BLaER1 treated with 17β-estradiol and CSF1 and Interleukin-3, amounts not matched to agents 10 nM and 100 nM (cell line): Measurements from ENCODE around the gene RNF13.
"Not testable (repeated sequence)": the region's sequence is repeated elsewhere in the genome, so short reads cannot be mapped to it uniquely, and the experiment has no call there.

ENCODE experiments used
- H3K27ac ChIP-seq, 11 experiments: shearing (Covaris generic); formaldehyde crosslinking; 2 replicates each; pipeline ENCODE4 v1.8.1; 2022
- H3K27me3 ChIP-seq, 11 experiments: shearing (Covaris generic); formaldehyde crosslinking; 2 replicates each; pipeline ENCODE4 v1.8.1; 2022
- H3K36me3 ChIP-seq, 11 experiments: shearing (Covaris generic); formaldehyde crosslinking; 2 replicates each; pipeline ENCODE4 v1.8.1; 2022
- H3K4me1 ChIP-seq, 10 experiments: shearing (Covaris generic); formaldehyde crosslinking; 2 replicates each; pipeline ENCODE4 v1.8.1; 2022
- H3K4me2 ChIP-seq, 11 experiments: shearing (Covaris generic); formaldehyde crosslinking; 2 replicates each; pipeline ENCODE4 v1.8.1; 2022
- H3K4me3 ChIP-seq, 10 experiments: shearing (Covaris generic); formaldehyde crosslinking; 2 replicates each; pipeline ENCODE4 v1.8.1; 2022
- H3K9ac ChIP-seq, 11 experiments: shearing (Covaris generic); formaldehyde crosslinking; 2 replicates each; pipeline ENCODE4 v1.8.1; 2022
- H3K9me3 ChIP-seq, 11 experiments: shearing (Covaris generic); formaldehyde crosslinking; replicated peaks in 1 of 11; 2 replicates each; pipeline ENCODE4 v1.8.1; 2022
- H4K20me1 ChIP-seq, 11 experiments: shearing (Covaris generic); formaldehyde crosslinking; 2 replicates each; pipeline ENCODE4 v1.8.1; 2022
- Cebpa-rat ChIP-seq, 11 experiments: shearing (Covaris generic); IDR thresholded peaks; 2 replicates each; pipeline ENCODE4 v1.8.1; 2022

Gene RNF13

GRCh38 chr3:149934524-149934923 lies 121.5 kb downstream of the RNF13 start:
- H4K20me1 ChIP-seq: peaks cover 0 to 100% (median 25%) of the 10 kb centered on the region in 11 experiments; a peak in 16 of 22 replicates
- peak overlapping the region in 1 of 11 experiments; percentile 3; a peak in 1 of 22 replicates for H3K9ac ChIP-seq
- H3K4me1 ChIP-seq: peaks cover 0 to 42% (median 5%) of the 10 kb centered on the region in 10 experiments; a peak in 9 of 20 replicates
- no peak overlapping the region for H3K27ac ChIP-seq
- peaks cover 0 to 17% (median 17%) of the 10 kb centered on the region in 11 experiments; a peak in 18 of 22 replicates for H3K9me3 ChIP-seq
- TF ChIP-seq Cebpa-rat (IDR thresholded peaks at IDR 0.05): peak in 2 of 11 experiments; percentile 9 to 27; a peak in 2 of 22 replicates
- H3K4me2 ChIP-seq: peak overlapping the region in 5 of 11 experiments; percentile 7 to 66 (median 55); a peak in 8 of 22 replicates
- no peaks in the 10 kb centered on the region for H3K27me3 ChIP-seq
- no peak overlapping the region for H3K4me3 ChIP-seq
- H3K36me3 ChIP-seq: peaks cover 23 to 96% (median 31%) of the 10 kb centered on the region in 11 experiments

- Histone ChIP-seq H3K4me1 (peaks cover 0 to 42% (median 5%) of the 10 kb centered on the region in 10 experiments; a peak in 9 of 20 replicates), H4K20me1 (peaks cover 0 to 100% (median 25%) of the 10 kb centered on the region in 11 experiments; a peak in 16 of 22 replicates), H3K9ac (no peak overlapping the region; a peak in 1 of 22 replicates), H3K4me2 (peak overlapping the region in 1 of 11 experiments; percentile 21; a peak in 1 of 22 replicates), H3K4me3 (no peak overlapping the region), H3K9me3 (peaks cover 0 to 16% (median 14%) of the 10 kb centered on the region in 11 experiments; a peak in 18 of 22 replicates), H3K27me3 (no peaks in the 10 kb centered on the region), H3K36me3 (peaks cover 16 to 94% (median 22%) of the 10 kb centered on the region in 11 experiments), H3K27ac (no peak overlapping the region)
- no peak for TF ChIP-seq Cebpa-rat (IDR thresholded peaks at IDR 0.05)
Observed at GRCh38 chr3:149936812-149937230, 123.8 kb downstream of the RNF13 start.

GRCh38 chr3:149938392-149939055 lies 125.5 kb downstream of the RNF13 start:
- H3K9ac ChIP-seq, H3K27ac ChIP-seq, H3K4me2 ChIP-seq, H3K4me3 ChIP-seq, H3K27me3 ChIP-seq: not testable (repeated sequence)
- Histone ChIP-seq H4K20me1 (peaks cover 0 to 100% (median 14%) of the 10 kb centered on the region in 11 experiments; a peak in 16 of 22 replicates), H3K9me3 (peaks cover 6 to 17% (median 12%) of the 10 kb centered on the region in 11 experiments; a peak in 17 of 22 replicates), H3K36me3 (peaks cover 2 to 94% (median 18%) of the 10 kb centered on the region in 11 experiments; a peak in 19 of 22 replicates), H3K4me1 (peaks cover 0 to 36% (median 5%) of the 10 kb centered on the region in 10 experiments; a peak in 9 of 20 replicates)

- H4K20me1 ChIP-seq: peaks cover 0 to 98% (median 6%) of the 10 kb centered on the region in 11 experiments; a peak in 15 of 22 replicates
- no peaks in the 10 kb centered on the region for H3K27me3 ChIP-seq
- no peak overlapping the region for H3K4me2 ChIP-seq
- peaks cover 7 to 94% (median 34%) of the 10 kb centered on the region in 11 experiments; a peak in 21 of 22 replicates for H3K36me3 ChIP-seq
- no peak overlapping the region for H3K27ac ChIP-seq
- peaks cover 17 to 35% (median 32%) of the 10 kb centered on the region in 11 experiments; a peak in 20 of 22 replicates for H3K9me3 ChIP-seq
- no peak overlapping the region for H3K9ac ChIP-seq
- H3K4me1 ChIP-seq: peaks cover 0 to 12% (median 0%) of the 10 kb centered on the region in 10 experiments; a peak in 3 of 20 replicates
- no peak overlapping the region for H3K4me3 ChIP-seq
- TF ChIP-seq Cebpa-rat (IDR thresholded peaks at IDR 0.05): no peak
Observed at GRCh38 chr3:149941186-149941585, 128.2 kb downstream of the RNF13 start.

GRCh38 chr3:149941946-149942345 lies 128.9 kb downstream of the RNF13 start:
- TF ChIP-seq Cebpa-rat (IDR thresholded peaks at IDR 0.05): no peak
- no peaks in the 10 kb centered on the region for H3K27me3 ChIP-seq
- H3K27ac ChIP-seq: no peak overlapping the region
- no peak overlapping the region for H3K4me3 ChIP-seq
- peaks cover 0 to 14% (median under 1%) of the 10 kb centered on the region in 10 experiments; a peak in 3 of 20 replicates for H3K4me1 ChIP-seq
- peaks cover 17 to 35% (median 32%) of the 10 kb centered on the region in 11 experiments; a peak in 20 of 22 replicates for H3K9me3 ChIP-seq
- no peak overlapping the region for H3K9ac ChIP-seq
- peaks cover 0 to 98% (median 4%) of the 10 kb centered on the region in 11 experiments; a peak in 13 of 22 replicates for H4K20me1 ChIP-seq
- H3K36me3 ChIP-seq: peaks cover 7 to 95% (median 34%) of the 10 kb centered on the region in 11 experiments; a peak in 21 of 22 replicates
- no peak overlapping the region for H3K4me2 ChIP-seq

- H3K9me3 ChIP-seq: peaks cover 17 to 40% (median 32%) of the 10 kb centered on the region in 11 experiments; a peak in 20 of 22 replicates
- peaks cover 0 to 98% (median 0%) of the 10 kb centered on the region in 11 experiments; a peak in 8 of 22 replicates for H4K20me1 ChIP-seq
- no peaks in the 10 kb centered on the region for H3K27me3 ChIP-seq
- H3K4me2 ChIP-seq: no peak overlapping the region
- no peak overlapping the region for H3K9ac ChIP-seq
- peaks cover 10 to 95% (median 36%) of the 10 kb centered on the region in 11 experiments; a peak in 21 of 22 replicates for H3K36me3 ChIP-seq
- TF ChIP-seq Cebpa-rat (IDR thresholded peaks at IDR 0.05): no peak
- H3K4me3 ChIP-seq: no peak overlapping the region
- H3K27ac ChIP-seq: no peak overlapping the region
- H3K4me1 ChIP-seq: peaks cover 0 to 15% (median 0%) of the 10 kb centered on the region in 10 experiments; a peak in 3 of 20 replicates
Observed at GRCh38 chr3:149942409-149942808, 129.4 kb downstream of the RNF13 start.

GRCh38 chr3:149943966-149944365 lies 131.0 kb downstream of the RNF13 start:
- H4K20me1 ChIP-seq: peaks cover 0 to 98% (median 0%) of the 10 kb centered on the region in 11 experiments; a peak in 7 of 22 replicates
- H3K36me3 ChIP-seq: peaks cover 20 to 96% (median 50%) of the 10 kb centered on the region in 11 experiments; a peak in 21 of 22 replicates
- H3K27me3 ChIP-seq, H3K9ac ChIP-seq, H3K4me2 ChIP-seq, H3K27ac ChIP-seq, H3K4me3 ChIP-seq: not testable (repeated sequence)
- H3K4me1 ChIP-seq: peaks cover 0 to 23% (median 0%) of the 10 kb centered on the region in 10 experiments; a peak in 3 of 20 replicates
- H3K9me3 ChIP-seq: peaks cover 17 to 43% (median 32%) of the 10 kb centered on the region in 11 experiments; a peak in 20 of 22 replicates

GRCh38 chr3:149947231-149947630 lies 134.2 kb downstream of the RNF13 start:
- no peak for TF ChIP-seq Cebpa-rat (IDR thresholded peaks at IDR 0.05)
- Histone ChIP-seq H3K27ac (no peak overlapping the region), H3K9ac (no peak overlapping the region), H3K4me1 (peaks cover 0 to 39% (median 0%) of the 10 kb centered on the region in 10 experiments; a peak in 3 of 20 replicates), H3K36me3 (peaks cover 35 to 98% (median 65%) of the 10 kb centered on the region in 11 experiments), H3K9me3 (peaks cover 17 to 38% (median 32%) of the 10 kb centered on the region in 11 experiments; a peak in 20 of 22 replicates), H4K20me1 (peaks cover 0 to 98% (median under 1%) of the 10 kb centered on the region in 11 experiments; a peak in 8 of 22 replicates), H3K4me3 (no peak overlapping the region), H3K27me3 (no peaks in the 10 kb centered on the region), H3K4me2 (no peak overlapping the region; a peak in 1 of 22 replicates)
